ENCODE results near the gene GTF2H2C. TPM values are rescaled to one million over a fixed set of nuclear protein-coding genes. Genes with fewer than 3 reads are reported as not detected.

Gene GTF2H2C
- total RNA-seq, 1 experiment from 2014 or later: 58.9 TPM

DNA sequence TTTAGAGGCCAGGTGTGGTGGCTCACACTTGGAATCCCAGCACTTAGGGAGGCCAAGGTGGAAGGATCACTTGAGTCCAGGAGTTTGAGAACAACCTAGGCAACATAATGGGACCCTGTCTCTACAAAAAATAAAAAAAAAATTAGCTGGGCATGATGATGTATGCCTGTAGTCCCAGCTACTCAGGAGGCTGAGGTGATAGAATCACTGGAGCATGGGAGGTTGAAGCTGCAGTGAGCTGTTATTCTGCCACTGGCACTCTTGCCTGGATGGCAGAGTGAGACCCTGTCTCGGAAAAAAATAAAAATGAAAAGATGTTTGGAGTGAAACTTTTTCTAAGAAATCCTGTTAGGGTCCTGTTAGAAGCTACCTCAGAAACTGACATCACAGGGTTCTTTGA is 43.2 kb upstream of the GTF2H2C start:
- H3K27ac ChIP-seq (ENCODE audit: low read depth, low read length, poor library complexity, severe bottlenecking): no peak overlapping the region
- H3K36me3 ChIP-seq (ENCODE audit: insufficient read depth, low read length, poor library complexity, severe bottlenecking): no peaks in the 10 kb centered on the region
- no peaks in the 10 kb centered on the region for H3K4me1 ChIP-seq (ENCODE audit: insufficient read depth, low read length, poor library complexity, severe bottlenecking)
- ChIA-PET CTCF (no interaction called here), POLR2A (ENCODE audit: low non-redundant PET) (no interaction called here)
- BruUV-seq (replicated peaks): no TSS peak
- H3K9me3 ChIP-seq (ENCODE audit: low read depth, low read length, poor library complexity, severe bottlenecking): no peaks in the 10 kb centered on the region
- intact Hi-C loops (cut with micrococcal nuclease; ENCODE audit: unreplicated experiment): no loop called here
- no peak overlapping the region for H3K4me3 ChIP-seq (ENCODE audit: low read depth, low read length, poor library complexity, severe bottlenecking)
- DNase-seq (ENCODE audit: low spot score): no peak
- no peaks in the 10 kb centered on the region for H3K27me3 ChIP-seq (replicated peaks; ENCODE audit: insufficient read depth, low read depth, low read length, poor library complexity)
- TF ChIP-seq EZH2 (IDR thresholded peaks at IDR 0.05; ENCODE audit: borderline replicate concordance, low read depth, low read length, poor library complexity, severe bottlenecking): no peak
- TF ChIP-seq, protein P1, sequence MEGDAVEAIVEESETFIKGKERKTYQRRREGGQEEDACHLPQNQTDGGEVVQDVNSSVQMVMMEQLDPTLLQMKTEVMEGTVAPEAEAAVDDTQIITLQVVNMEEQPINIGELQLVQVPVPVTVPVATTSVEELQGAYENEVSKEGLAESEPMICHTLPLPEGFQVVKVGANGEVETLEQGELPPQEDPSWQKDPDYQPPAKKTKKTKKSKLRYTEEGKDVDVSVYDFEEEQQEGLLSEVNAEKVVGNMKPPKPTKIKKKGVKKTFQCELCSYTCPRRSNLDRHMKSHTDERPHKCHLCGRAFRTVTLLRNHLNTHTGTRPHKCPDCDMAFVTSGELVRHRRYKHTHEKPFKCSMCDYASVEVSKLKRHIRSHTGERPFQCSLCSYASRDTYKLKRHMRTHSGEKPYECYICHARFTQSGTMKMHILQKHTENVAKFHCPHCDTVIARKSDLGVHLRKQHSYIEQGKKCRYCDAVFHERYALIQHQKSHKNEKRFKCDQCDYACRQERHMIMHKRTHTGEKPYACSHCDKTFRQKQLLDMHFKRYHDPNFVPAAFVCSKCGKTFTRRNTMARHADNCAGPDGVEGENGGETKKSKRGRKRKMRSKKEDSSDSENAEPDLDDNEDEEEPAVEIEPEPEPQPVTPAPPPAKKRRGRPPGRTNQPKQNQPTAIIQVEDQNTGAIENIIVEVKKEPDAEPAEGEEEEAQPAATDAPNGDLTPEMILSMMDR (conservative IDR thresholded peaks at IDR 0.05; ENCODE audit: low read depth, low read length): no peak

- ChIA-PET CTCF (interaction anchor here (0.6 kb wide), 1 partner anchor 17 kb away, joined by 3 read pairs; no protein-coding TSS in a partner anchor), POLR2A (ENCODE audit: low non-redundant PET) (no interaction called here)
- intact Hi-C loops (cut with micrococcal nuclease; ENCODE audit: unreplicated experiment): no loop called here
- no peak for DNase-seq (ENCODE audit: low spot score)
- Histone ChIP-seq H3K4me1 (ENCODE audit: insufficient read depth, low read length, poor library complexity, severe bottlenecking) (no peaks in the 10 kb centered on the region), H3K27me3 (replicated peaks; ENCODE audit: insufficient read depth, low read depth, low read length, poor library complexity) (no peaks in the 10 kb centered on the region), H3K4me3 (ENCODE audit: low read depth, low read length, poor library complexity, severe bottlenecking) (no peak overlapping the region), H3K9me3 (ENCODE audit: low read depth, low read length, poor library complexity, severe bottlenecking) (no peaks in the 10 kb centered on the region), H3K27ac (ENCODE audit: low read depth, low read length, poor library complexity, severe bottlenecking) (no peak overlapping the region), H3K36me3 (ENCODE audit: insufficient read depth, low read length, poor library complexity, severe bottlenecking) (no peaks in the 10 kb centered on the region)
- TF ChIP-seq, protein P1 (conservative IDR thresholded peaks at IDR 0.05; ENCODE audit: low read depth, low read length): no peak
- no peak for TF ChIP-seq EZH2 (IDR thresholded peaks at IDR 0.05; ENCODE audit: borderline replicate concordance, low read depth, low read length, poor library complexity, severe bottlenecking)
- BruUV-seq (replicated peaks): no TSS peak
These were observed 42.2 kb upstream of the GTF2H2C start for GRCh38 chr5:69517763-69518212.

GRCh38 chr5:69519285-69519684 is 40.7 kb upstream of the GTF2H2C start:
- ChIA-PET POLR2A (ENCODE audit: low non-redundant PET) (no interaction called here), CTCF (no interaction called here)
- H3K36me3 ChIP-seq (ENCODE audit: insufficient read depth, low read length, poor library complexity, severe bottlenecking): no peaks in the 10 kb centered on the region
- H3K4me3 ChIP-seq (ENCODE audit: low read depth, low read length, poor library complexity, severe bottlenecking): no peak overlapping the region
- no peak overlapping the region for H3K27ac ChIP-seq (ENCODE audit: low read depth, low read length, poor library complexity, severe bottlenecking)
- BruUV-seq (replicated peaks): no TSS peak
- H3K9me3 ChIP-seq (ENCODE audit: low read depth, low read length, poor library complexity, severe bottlenecking): no peaks in the 10 kb centered on the region
- intact Hi-C loops (cut with micrococcal nuclease; ENCODE audit: unreplicated experiment): no loop called here
- no peak for DNase-seq (ENCODE audit: low spot score)
- TF ChIP-seq, protein P1 (conservative IDR thresholded peaks at IDR 0.05; ENCODE audit: low read depth, low read length): no peak
- no peak for TF ChIP-seq EZH2 (IDR thresholded peaks at IDR 0.05; ENCODE audit: borderline replicate concordance, low read depth, low read length, poor library complexity, severe bottlenecking)
- H3K4me1 ChIP-seq (ENCODE audit: insufficient read depth, low read length, poor library complexity, severe bottlenecking): no peaks in the 10 kb centered on the region
- H3K27me3 ChIP-seq (replicated peaks; ENCODE audit: insufficient read depth, low read depth, low read length, poor library complexity): no peaks in the 10 kb centered on the region
